Measurements from ENCODE around the gene RTL9.
"Not testable (repeated sequence)": the region's sequence is repeated elsewhere in the genome, so short reads cannot be mapped to it uniquely, and the experiment has no call there.

RTL9 gene
- total RNA-seq: 0 reads per million in 3 experiments

- no peak for DNase-seq
Observed at GRCh38 chrX:110358548-110358947, at the start of gene RTL9. RTL9 (plus strand) TSS chrX:110358848; CDS start chrX:110450618, 91,770 bp downstream.

GRCh38 chrX:110310000-110310790 is 48.5 kb upstream of the RTL9 start:
- no peak for DNase-seq

GRCh38 chrX:110310896-110311295 is 47.8 kb upstream of the RTL9 start:
- peak; percentile 34 for DNase-seq

- no peak for DNase-seq
Observed at GRCh38 chrX:110311437-110312230, 47.0 kb upstream of the RTL9 start.

GRCh38 chrX:110315551-110315950 is 43.1 kb upstream of the RTL9 start:
- DNase-seq: no peak

DNA sequence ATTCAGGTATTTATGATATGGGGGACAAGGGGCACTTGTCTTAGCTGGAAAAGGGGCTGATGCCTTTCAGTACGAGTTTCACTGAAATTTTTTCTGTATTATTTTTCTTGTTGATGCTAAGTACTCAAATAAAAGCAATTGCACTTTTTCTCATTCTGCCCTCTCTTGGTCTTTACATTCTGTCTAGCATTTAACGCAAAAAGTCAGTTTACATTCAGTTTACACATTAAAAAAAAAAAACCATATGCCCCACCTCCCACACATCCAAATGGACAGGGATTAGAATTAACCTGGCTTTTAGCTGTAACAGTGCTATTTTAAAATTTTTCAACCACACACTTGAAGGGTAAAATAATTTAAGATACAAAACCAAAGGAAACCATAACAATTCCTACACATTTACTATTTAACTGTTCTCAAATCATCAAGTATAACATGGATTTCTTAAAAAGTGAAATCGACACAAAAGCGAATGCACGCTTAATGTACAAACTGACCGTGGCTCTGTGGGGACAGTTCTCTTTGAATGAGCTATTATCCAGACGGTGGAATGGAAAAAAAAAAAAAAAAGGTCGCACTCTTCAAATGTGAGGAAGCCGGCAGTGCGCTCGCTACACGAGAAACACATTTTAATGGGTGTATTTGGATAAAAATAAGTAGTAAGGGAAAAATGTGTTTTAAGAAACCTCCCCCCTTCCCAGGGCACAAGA is 42.1 kb upstream of the RTL9 start:
- DNase-seq: no peak

DNA sequence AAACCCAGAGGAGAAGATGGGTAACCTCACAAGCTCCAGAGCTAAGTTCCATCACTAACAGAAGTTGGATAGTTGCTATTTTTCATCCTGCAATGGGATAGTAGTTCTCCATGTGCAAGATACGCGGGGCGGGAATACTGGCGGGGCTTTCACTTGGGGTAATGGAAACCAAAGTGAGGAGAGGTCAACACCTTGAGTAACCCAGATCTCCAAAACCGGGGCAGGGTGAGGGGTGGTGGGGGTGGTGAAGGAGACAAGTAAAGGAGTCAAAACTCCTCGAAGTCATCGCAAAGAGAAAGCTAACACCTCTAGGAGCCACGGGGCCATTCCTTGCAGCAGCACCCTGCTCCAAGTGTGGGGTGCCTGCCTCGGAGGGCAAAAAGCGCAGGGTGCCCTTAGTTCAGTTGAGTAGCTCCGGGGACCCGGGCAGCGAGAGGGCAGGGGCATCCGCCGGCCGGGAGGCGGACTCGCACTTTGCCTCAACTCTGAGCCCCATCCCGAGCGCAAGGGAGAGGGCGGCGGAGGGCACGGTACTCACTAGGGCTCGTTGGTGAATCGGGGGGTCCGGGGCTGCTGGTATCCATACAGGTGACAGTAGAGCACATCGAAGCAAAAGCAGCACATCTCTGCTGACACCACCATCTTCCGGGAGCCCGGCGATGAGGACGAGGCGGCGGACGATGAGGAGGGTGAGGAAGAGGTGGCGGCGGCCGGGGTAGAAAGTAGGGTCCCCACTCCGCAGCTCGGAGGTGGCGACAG is 41.4 kb upstream of the RTL9 start:
- peak; percentile 17 for DNase-seq

- peak; percentile 79 for DNase-seq
Observed at GRCh38 chrX:110317820-110318663, 40.6 kb upstream of the RTL9 start, which contains the start of gene AMMECR1. AMMECR1 (minus strand) TSS chrX:110318085; CDS start chrX:110318071, 14 bp downstream.

- peak; percentile 24 for DNase-seq
Observed at GRCh38 chrX:110318664-110318968, 40.0 kb upstream of the RTL9 start.

DNA sequence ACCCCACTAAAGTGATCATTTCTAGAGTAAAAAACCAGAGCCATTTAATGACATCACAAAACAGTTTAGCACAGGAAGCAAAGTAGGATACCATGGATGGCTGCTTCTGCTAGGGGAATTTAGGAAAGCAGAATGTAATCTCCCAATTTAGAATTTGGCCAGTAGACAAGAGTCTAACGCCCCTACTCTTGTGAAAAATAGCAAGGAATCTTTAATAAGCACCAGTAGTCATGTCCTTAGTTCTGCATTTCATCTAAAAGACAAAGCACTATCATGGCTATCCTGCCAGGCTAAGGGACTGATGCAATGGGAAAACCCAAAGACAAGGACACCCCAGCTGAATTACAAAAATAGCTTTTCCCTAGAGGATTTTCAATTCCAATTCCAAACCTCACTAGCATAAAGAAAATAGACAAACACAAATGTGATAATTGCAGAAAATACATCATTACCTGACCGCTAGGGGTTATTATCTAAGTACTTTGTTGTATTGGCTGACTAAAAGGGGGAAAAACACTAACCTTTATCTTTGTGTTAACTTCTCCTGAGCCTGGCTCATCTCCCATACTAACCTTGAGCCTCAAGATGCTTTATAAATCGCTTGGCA is 38.2 kb upstream of the RTL9 start:
- DNase-seq: no peak

DNA sequence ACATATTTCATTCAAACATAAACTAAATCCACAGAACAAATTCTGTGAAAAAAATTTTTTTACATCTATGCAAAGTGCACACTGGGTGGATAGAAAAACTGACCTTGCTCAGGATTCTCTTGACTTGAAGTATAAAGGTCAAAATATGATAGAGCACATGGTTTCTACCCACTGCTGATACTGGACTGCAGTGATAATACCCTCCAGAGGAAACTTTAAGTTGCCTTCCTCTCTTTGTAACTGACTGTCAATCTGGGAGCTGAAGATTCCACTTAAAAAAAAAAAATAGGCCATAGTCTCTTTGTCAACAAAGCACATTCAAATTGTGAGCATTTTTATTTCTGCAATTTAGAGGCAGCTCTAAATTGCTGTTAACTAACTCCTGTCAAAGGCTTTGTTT is 37.6 kb upstream of the RTL9 start:
- DNase-seq: no peak

DNA sequence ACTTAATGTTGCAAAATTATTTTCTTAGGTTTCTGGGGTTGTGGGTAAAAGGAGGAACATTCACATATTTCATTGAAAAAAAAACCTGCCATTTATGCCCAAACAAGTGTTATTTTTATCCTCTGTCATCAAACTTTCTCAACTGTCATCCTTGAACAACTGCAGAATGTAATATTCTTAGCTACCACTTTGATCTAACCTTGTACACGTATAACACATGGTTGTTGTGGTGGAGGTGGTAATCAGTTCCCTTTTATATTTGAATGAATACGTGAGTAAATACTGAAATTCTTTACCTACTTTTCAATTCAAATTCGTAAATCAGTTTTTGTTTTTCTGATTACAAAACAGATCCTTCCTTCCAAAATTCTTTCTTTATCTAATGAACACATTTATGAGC is 37.0 kb upstream of the RTL9 start:
- DNase-seq: peak; percentile 7

DNA sequence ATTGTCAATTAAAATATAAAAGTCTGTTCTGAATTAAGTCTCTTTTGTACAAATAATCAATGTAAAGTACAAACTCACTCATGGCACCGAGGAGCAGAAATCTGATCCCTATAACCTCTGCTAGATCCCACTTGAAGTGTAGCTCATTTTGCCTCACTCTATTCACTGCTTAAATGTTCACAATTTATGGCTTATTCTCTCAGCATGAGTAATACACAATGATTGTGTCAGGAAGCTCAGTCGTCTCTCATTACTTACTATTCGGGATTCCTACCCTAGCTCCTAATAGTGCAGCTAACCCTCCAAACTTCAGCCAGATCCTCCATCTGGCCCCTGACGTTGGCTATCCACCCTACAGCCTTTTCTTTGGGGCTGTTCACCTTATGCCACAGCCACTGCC is 36.0 kb upstream of the RTL9 start:
- no peak for DNase-seq

- DNase-seq: no peak
Observed at GRCh38 chrX:110326712-110327111, 31.9 kb upstream of the RTL9 start.

- no peak for DNase-seq
Observed at GRCh38 chrX:110327336-110327735, 31.3 kb upstream of the RTL9 start.

- not testable (repeated sequence) for DNase-seq
Observed at GRCh38 chrX:110328613-110329012, 30.0 kb upstream of the RTL9 start.

- DNase-seq: no peak
Observed at GRCh38 chrX:110331444-110332030, 27.1 kb upstream of the RTL9 start.

GRCh38 chrX:110333458-110333857 is 25.2 kb upstream of the RTL9 start:
- DNase-seq: not testable (repeated sequence)

GRCh38 chrX:110338935-110339334 is 19.7 kb upstream of the RTL9 start:
- no peak for DNase-seq

- DNase-seq: no peak
Observed at GRCh38 chrX:110341189-110342035, 17.2 kb upstream of the RTL9 start.

Measured in central memory CD4-positive, alpha-beta T cell (primary cell).